Hematopoietic multipotent progenitor cell treated with erythropoietin and hydrocortisone succinate and interleukin-3 and kit ligand, for 6 days (in vitro differentiated cells): ENCODE measurements around the gene TMEM202.
"Not testable (repeated sequence)": the region's sequence is repeated elsewhere in the genome, so short reads cannot be mapped to it uniquely, and the experiment has no call there.

Experiments used
- DNase-seq: peaks from one replicate; pipeline ENCODE4 v3.0.0-alpha.2; 2015

TMEM202 gene

GRCh38 chr15:72397796-72398588 lies at the start of gene TMEM202:
Gene TMEM202 (plus strand): TSS chr15:72398305. CDS start chr15:72398327, 22 bp downstream.
- no peak for DNase-seq

GRCh38 chr15:72353266-72353665 lies 44.8 kb upstream of the TMEM202 start:
- no peak for DNase-seq

DNA sequence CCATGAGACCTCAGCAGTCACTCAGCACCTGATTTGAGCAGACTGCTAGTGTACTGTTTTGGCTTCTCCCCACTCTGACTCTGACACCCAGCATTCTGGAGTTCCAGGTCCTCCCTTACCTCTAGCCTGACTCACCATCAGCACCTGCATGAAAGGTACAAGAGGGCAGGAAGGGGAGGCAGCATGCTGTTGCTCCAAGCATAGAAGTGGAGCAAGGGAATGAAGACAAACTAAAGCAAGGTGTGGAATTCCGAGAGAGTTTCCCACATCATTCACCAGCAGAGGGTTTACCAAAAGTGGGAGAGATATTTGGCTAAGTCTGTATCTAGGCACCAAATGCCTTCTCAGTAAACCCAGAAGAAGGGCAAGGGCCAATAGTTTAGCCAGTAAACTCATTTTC lies 43.6 kb upstream of the TMEM202 start:
- DNase-seq: no peak

DNA sequence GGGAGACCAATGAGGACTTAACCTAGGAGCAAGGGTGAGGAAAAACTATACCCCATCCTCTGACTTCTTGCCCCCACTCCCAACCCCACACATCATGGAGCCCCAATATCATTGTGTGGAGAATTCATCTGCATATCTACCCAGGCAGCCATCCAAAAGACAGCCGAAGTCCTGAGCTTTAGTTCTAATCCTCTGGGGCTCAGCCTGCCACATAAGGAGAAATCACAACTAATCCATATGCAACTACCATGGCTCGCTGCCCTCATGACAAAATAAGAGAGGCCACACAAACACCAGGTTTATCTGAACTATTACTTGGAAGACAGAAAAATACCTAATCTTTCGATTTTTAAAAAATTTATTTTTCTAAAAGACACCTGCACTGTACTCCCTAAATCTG lies 40.0 kb upstream of the TMEM202 start:
- no peak for DNase-seq

- no peak for DNase-seq
These were observed 39.4 kb upstream of the TMEM202 start for GRCh38 chr15:72358650-72359171.

DNA sequence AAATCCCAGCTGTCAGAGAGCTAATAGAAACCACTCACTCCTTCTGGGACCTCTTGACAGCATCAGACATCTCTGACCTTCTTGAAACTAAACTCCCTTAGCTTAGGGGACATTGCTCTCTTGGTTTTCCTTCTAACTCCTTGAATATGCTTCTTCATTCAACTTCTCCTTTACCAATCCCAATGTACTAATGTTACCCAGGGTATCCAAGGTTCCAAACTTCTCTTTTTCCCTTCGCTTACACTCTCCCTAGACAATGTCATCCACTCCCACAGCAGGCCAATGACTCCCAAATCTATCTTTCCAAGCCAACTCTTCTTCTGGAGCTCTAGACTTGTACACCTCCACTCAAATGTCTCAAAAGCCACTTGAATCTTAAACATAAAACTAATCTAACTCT lies 36.9 kb upstream of the TMEM202 start:
- DNase-seq: no peak

DNA sequence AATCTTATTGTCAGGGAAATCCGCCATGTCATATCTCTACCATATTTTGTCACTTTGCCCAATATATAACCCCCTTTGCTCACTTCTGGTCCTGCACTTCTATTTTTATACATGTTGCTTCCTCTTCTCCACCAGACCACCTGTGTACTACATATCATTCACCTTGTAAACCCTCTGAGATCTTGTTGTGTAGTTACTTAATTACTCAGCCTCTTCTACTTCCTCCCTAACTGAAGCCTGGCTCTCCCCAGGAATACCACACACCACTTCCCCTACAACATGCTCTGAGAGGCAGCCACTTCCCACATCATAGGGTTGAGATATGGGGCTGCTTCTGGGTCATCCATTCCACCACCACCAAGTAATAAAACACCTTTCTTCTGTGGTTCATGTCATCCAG lies 32.3 kb upstream of the TMEM202 start:
- DNase-seq: peak; percentile 37

DNA sequence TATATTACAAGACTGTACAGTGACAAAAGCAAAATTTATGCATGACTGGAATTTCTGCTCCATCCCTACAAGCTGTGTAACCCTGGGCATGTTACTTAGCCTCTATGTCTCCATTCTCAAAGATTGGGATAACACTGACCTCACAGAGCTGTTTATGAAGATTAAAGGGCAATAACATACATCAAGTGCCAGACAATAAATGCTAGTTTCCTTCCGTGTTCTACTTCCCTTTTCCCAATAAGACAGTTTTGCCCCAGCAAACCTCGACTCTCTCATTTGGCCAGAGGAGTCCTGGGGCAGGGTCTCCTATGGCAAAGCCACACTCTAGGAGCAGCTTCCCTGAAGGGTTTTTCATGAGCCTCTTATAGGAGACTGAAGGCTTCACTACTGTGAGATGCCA lies 29.8 kb upstream of the TMEM202 start:
- DNase-seq: no peak

GRCh38 chr15:72368899-72369298 lies 29.2 kb upstream of the TMEM202 start:
- DNase-seq: peak; percentile 46

GRCh38 chr15:72369964-72370363 lies 28.1 kb upstream of the TMEM202 start:
- no peak for DNase-seq

- DNase-seq: no peak
These were observed 25.7 kb upstream of the TMEM202 start for GRCh38 chr15:72372361-72372760.

GRCh38 chr15:72375501-72375845 lies 22.6 kb upstream of the TMEM202 start:
- DNase-seq: peak; percentile 60

DNA sequence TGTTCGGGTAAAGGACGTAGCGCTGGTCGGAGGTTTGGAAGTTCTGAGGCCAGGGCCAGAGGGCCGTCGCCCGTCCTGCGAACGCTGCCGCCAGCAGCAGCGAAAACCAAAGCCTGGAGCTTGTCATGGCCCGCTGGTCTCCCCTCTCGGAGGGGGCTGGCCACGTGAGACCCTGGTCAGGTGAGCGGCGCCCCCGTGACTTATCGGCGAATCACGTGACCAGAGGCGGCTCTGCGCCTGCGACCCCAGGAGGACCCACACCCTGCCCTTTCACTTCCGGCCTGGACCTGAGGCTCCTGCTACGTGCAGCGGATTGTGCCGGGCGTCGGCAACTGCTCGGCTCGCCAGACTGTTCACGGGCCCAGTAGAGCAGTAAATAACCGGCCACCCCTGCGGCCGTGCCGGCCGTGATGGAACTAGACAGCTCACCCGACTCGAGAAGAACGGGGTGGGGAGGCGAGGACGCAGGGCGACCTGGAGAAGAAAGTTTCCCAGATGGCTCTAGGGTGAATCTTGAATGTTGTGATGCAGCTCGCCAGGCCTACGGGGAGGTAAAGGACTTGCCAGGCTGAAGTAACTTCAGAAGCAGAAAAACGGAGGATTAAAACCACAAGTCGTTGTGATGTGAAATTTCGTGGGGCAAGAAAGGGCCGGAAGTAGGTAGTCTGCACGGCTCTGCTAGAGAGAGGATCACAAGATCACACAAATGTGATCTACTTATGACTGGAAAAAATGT lies 22.1 kb upstream of the TMEM202 start, which contains the start of gene HEXA:
TSS of gene HEXA (minus strand) at position 169 of the 736 bp plus-strand sequence. CDS start at position 127, 42 bp downstream.
- DNase-seq: peak; percentile 94

GRCh38 chr15:72377331-72377730 lies 20.8 kb upstream of the TMEM202 start:
- DNase-seq: no peak

DNA sequence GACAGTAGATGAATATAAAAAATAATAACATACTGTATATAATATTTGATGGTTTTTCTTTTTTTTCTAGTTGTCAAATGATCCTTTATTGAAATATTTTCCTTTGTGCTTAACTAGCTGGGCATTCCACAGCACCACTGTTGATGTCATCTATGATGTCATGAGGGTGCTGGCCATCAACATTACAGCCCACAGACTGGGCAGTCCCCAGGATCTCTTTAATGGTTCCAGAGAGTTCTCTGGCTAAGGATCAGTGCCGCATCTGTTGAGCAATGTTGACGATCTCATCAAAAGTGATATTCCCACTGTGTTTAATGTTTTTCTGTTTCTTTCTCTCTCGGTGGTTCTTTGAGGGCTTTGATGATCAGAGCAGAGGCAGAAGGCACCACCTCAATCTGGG lies 19.0 kb upstream of the TMEM202 start:
- not testable (repeated sequence) for DNase-seq

DNA sequence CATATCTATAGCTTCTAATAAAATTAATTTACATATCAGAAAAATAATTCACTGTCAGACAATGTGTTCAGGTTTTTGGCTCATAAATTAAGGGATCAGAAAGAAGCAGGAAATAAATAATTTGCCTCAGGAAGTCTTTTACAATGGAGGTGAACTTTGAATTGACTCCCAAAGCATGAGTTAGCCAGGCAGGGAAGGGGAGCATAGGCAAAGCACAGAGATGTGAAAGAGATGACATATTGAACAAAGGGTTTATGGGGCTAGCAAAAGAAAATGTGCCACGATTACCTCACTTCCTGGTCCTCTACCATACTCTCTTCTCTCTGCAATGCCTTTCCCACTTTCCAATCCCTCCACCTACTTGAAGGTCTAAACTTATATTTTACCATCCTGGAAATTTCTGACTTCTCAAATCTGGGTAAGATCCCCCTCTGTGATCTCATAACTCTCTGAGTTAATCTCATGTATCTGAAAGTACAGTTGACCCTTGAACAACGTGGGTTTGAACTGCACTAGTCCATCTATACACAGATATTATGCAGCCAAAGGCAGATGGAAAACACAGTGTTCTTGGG lies 18.2 kb upstream of the TMEM202 start:
- no peak for DNase-seq

GRCh38 chr15:72380743-72381142 lies 17.4 kb upstream of the TMEM202 start:
- no peak for DNase-seq

- DNase-seq: peak; percentile 29
These were observed 16.0 kb upstream of the TMEM202 start for GRCh38 chr15:72382146-72382545.

DNA sequence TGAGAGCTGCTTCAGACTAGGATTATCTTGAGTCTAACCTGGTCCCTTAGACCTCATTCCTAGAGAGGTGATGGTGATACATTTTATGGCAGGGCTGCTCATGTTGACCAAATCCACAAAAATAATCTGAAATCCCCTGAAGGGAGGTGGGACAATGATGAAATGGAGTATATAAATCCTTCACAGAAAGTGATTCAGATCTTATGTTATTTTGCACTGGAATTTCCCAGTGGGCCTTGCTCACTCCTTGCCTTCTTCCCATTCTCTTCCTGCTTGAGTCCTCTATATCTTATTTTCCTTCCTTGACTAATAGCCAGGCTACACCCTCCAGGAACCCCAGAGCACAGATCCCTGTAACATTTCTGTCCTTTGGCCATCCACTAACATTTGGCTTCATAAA lies 10.4 kb upstream of the TMEM202 start:
- DNase-seq: no peak

DNA sequence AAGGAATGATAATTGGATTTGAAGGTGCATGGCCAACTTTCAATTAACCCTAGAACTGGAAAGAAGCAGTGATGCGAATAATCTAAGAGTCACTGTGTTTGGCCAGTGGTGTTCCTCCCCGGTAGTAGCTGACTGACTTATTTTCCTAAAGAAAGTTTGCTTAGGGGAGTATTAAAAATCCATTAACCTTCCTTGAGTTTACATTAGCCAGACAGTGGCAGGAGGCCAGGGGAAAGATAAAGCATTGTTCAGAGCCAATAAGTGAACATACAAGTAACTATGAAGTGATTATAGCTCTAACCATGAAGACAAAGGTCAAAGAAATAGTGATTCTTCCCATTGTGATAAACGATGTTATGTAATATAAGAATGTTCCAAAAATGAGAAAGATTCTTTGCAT lies 8.9 kb upstream of the TMEM202 start:
- no peak for DNase-seq

GRCh38 chr15:72396331-72396730 lies 1.8 kb upstream of the TMEM202 start:
- DNase-seq: not testable (repeated sequence)

DNA sequence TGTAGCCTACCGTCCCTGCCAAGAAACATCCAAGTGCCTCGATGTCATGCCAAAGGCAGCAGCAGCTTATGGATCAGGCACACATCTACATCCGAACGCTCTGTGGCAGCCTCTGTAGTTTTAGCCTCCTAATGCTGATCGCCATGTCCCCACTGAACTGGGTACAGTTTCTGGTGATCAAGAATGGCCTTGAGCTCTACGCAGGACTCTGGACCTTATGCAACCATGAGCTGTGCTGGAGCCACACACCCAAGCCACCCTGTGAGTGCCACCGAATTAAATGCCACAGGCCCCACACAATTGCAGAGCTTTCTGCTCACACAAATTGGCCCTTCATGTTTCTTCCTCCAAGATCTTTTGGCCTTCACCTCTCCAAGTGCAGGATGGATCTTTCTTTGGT lies 543 bp downstream of the TMEM202 start:
- no peak for DNase-seq

DNA sequence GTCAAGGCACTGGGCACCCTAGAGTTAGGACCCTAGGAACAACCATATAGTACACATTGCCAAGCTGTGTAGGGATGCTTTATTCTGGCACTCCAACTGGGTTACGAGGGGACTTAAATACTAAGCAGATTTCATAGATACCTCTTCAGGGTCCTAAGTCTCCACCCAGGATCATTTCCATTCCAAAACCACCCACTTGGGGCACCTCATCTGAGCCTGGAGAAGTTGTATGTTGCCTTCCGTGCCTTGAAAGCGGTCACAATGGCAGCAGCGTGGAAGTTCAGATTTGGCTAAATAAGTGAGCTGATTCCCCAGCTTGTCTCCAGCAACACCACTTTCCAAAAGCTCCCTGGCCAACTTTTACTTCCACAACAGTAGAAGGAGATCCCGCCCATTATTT lies 4.6 kb downstream of the TMEM202 start:
- no peak for DNase-seq

DNA sequence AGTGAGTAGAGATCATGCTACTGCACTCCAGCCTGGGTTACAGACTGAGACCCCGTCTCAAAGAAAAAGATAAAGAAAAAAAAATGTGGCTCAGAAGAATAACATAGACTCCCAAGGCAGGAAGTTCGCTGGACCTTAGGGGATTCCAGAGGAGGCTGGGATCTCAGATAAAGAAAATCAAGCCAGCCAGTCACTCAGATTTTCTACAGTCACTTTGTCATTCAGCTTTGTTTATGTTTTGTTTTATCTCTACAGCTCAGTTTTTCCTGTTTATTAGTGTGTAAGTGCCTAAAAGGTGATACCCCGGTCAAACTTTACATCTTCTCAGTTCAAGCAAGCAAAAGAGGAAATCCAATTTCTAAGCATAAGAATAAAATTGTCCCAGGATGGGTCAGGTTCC lies 6.3 kb downstream of the TMEM202 start:
- DNase-seq: no peak
